ENCODE measurements around the gene RFTN1. TPM values are rescaled to one million over a fixed set of nuclear protein-coding genes. Genes with fewer than 3 reads are reported as not detected.

Gene RFTN1
- total RNA-seq, 4 donors from 2014 or later, result 10.3 to 26.9 (median 22.3) TPM

- Histone ChIP-seq H3K27ac (peak overlapping the region; percentile 36), H3K27me3 (no peaks in the 10 kb centered on the region), H3K4me3 (no peak overlapping the region), H3K36me3 (no peaks in the 10 kb centered on the region), H3K4me1 (peaks cover 20% of the 10 kb centered on the region), H3K9me3 (no peaks in the 10 kb centered on the region)
- no peak for DNase-seq (ENCODE audit: low spot score in 2 of 2)
- WGBS, result 64% methylated on average over 3 of the region's 3 CpGs
- TF ChIP-seq POLR2AphosphoS5 (IDR thresholded peaks at IDR 0.05), result no peak
- TF ChIP-seq CTCF (IDR thresholded peaks at IDR 0.05), result no peak
- TF ChIP-seq EP300 (IDR thresholded peaks at IDR 0.05), result no peak
- no peak for TF ChIP-seq POLR2A (IDR thresholded peaks at IDR 0.05)
Measured at GRCh38 chr3:16388850-16389441, 124.6 kb downstream of the RFTN1 start.

- no peak overlapping the region for H3K27ac ChIP-seq
Measured at GRCh38 chr3:16386561-16386960, 126.9 kb downstream of the RFTN1 start.

GRCh38 chr3:16385151-16385550 is 128.3 kb downstream of the RFTN1 start:
- Histone ChIP-seq H3K9me3 (no peaks in the 10 kb centered on the region), H3K4me1 (peaks cover 10% of the 10 kb centered on the region), H3K4me3 (no peak overlapping the region), H3K36me3 (no peaks in the 10 kb centered on the region), H3K27me3 (no peaks in the 10 kb centered on the region), H3K27ac (no peak overlapping the region)
- 76% methylated on average over 5 of the region's 5 CpGs for WGBS
- TF ChIP-seq CTCF (IDR thresholded peaks at IDR 0.05) (no peak), EP300 (IDR thresholded peaks at IDR 0.05) (no peak), POLR2A (IDR thresholded peaks at IDR 0.05) (no peak), POLR2AphosphoS5 (IDR thresholded peaks at IDR 0.05) (no peak)
- DNase-seq (ENCODE audit: low spot score in 2 of 2), result no peak

More at GRCh38 chr3:16386561-16386960, 126.9 kb downstream of the RFTN1 start:
- 83% methylated on average over 4 of the region's 4 CpGs for WGBS
- Histone ChIP-seq H3K4me3 (no peak overlapping the region), H3K9me3 (no peaks in the 10 kb centered on the region), H3K27me3 (no peaks in the 10 kb centered on the region), H3K36me3 (no peaks in the 10 kb centered on the region), H3K4me1 (peaks cover 12% of the 10 kb centered on the region)
- no peak for DNase-seq (ENCODE audit: low spot score in 2 of 2)
- no peak for TF ChIP-seq POLR2AphosphoS5 (IDR thresholded peaks at IDR 0.05)
- no peak for TF ChIP-seq POLR2A (IDR thresholded peaks at IDR 0.05)
- no peak for TF ChIP-seq EP300 (IDR thresholded peaks at IDR 0.05)
- TF ChIP-seq CTCF (IDR thresholded peaks at IDR 0.05), result no peak

GRCh38 chr3:16383864-16384263 is 129.6 kb downstream of the RFTN1 start:
- DNase-seq (ENCODE audit: low spot score in 2 of 2), result no peak
- peaks cover 6% of the 10 kb centered on the region for H3K4me1 ChIP-seq
- no peaks in the 10 kb centered on the region for H3K27me3 ChIP-seq
- no peak overlapping the region for H3K27ac ChIP-seq
- no peaks in the 10 kb centered on the region for H3K9me3 ChIP-seq
- 100% methylated on average over 1 of the region's 1 CpG for WGBS
- no peaks in the 10 kb centered on the region for H3K36me3 ChIP-seq
- TF ChIP-seq POLR2AphosphoS5 (IDR thresholded peaks at IDR 0.05) (no peak), EP300 (IDR thresholded peaks at IDR 0.05) (no peak), POLR2A (IDR thresholded peaks at IDR 0.05) (no peak), CTCF (IDR thresholded peaks at IDR 0.05) (no peak)
- no peak overlapping the region for H3K4me3 ChIP-seq

- no peak for TF ChIP-seq EP300 (IDR thresholded peaks at IDR 0.05)
- TF ChIP-seq CTCF (IDR thresholded peaks at IDR 0.05), result no peak
- TF ChIP-seq POLR2A (IDR thresholded peaks at IDR 0.05), result no peak
- TF ChIP-seq POLR2AphosphoS5 (IDR thresholded peaks at IDR 0.05), result no peak
- 86% methylated on average over 5 of the region's 5 CpGs for WGBS
- H3K4me3 ChIP-seq, result no peak overlapping the region
- no peak for DNase-seq (ENCODE audit: low spot score in 2 of 2)
- no peaks in the 10 kb centered on the region for H3K27me3 ChIP-seq
- no peaks in the 10 kb centered on the region for H3K4me1 ChIP-seq
- no peaks in the 10 kb centered on the region for H3K9me3 ChIP-seq
- H3K36me3 ChIP-seq, result peaks cover 1% of the 10 kb centered on the region
- no peak overlapping the region for H3K27ac ChIP-seq
Measured at GRCh38 chr3:16382845-16383244, 130.7 kb downstream of the RFTN1 start.

All from suprapubic skin (tissue), 4 donors.